KMS-11 (cell line): ENCODE results near the gene AGBL4.

Source experiments
- H2AFZ ChIP-seq: fragments of 200-600 bp; sonication (generic); 2 replicates; pipeline ENCODE4 v1.6.1; 2016; ENCODE audit warnings: antibody characterized with exemption, mixed run types, low read depth
- H3K27ac ChIP-seq: fragments of 200-600 bp; sonication (generic); 2 replicates; pipeline ENCODE4 v1.6.1; 2016; ENCODE audit warnings: mild to moderate bottlenecking, mixed run types
- H3K27me3 ChIP-seq: fragments of 200-600 bp; sonication (generic); 2 replicates; pipeline ENCODE4 v1.6.1; 2017; ENCODE audit warnings: mild to moderate bottlenecking, low read depth, mixed run types, moderate library complexity; ENCODE audit not compliant: insufficient read depth
- H3K36me3 ChIP-seq: fragments of 200-600 bp; sonication (generic); 2 replicates; pipeline ENCODE4 v1.6.1; 2017; ENCODE audit warnings: mild to moderate bottlenecking, mixed run types; ENCODE audit not compliant: insufficient read depth
- H3K4me1 ChIP-seq: fragments of 200-600 bp; sonication (generic); 2 replicates; pipeline ENCODE4 v1.6.1; 2016; ENCODE audit warnings: mild to moderate bottlenecking, low read depth, mixed run types; ENCODE audit not compliant: poor library complexity, severe bottlenecking
- H3K4me2 ChIP-seq: fragments of 200-600 bp; sonication (generic); 2 replicates; pipeline ENCODE4 v1.7.0; 2016; ENCODE audit warnings: mild to moderate bottlenecking, mixed run types
- H3K4me3 ChIP-seq: fragments of 200-600 bp; sonication (generic); IDR thresholded peaks from 2 replicates; pipeline ENCODE4 v1.6.1; 2017; ENCODE audit warnings: low read depth, low read length, mixed read lengths; ENCODE audit not compliant: insufficient read depth
- H3K79me2 ChIP-seq: fragments of 200-600 bp; sonication (generic); 2 replicates; pipeline ENCODE4 v1.6.1; 2016; ENCODE audit warnings: low read depth, mixed run types; ENCODE audit not compliant: insufficient read depth
- H3K9ac ChIP-seq: fragments of 200-600 bp; sonication (generic); 2 replicates; pipeline ENCODE4 v1.6.1; 2016; ENCODE audit warnings: mild to moderate bottlenecking, mixed run types
- H4K20me1 ChIP-seq: fragments of 200-600 bp; sonication (generic); 2 replicates; pipeline ENCODE4 v1.6.1; 2016; ENCODE audit warnings: mild to moderate bottlenecking, mixed run types; ENCODE audit not compliant: insufficient read depth
- TF ChIP-seq, protein P1 (sequence below): fragments of 200-600 bp; sonication (generic); conservative IDR thresholded peaks from 2 replicates; pipeline ENCODE4 v1.6.1; 2017; ENCODE audit warnings: low read depth, mild to moderate bottlenecking, antibody characterized with exemption, low read length, moderate library complexity, mixed read lengths

AGBL4 gene

GRCh38 chr1:49060766-49061165 lies 963.0 kb downstream of the AGBL4 start:
- Histone ChIP-seq H3K36me3 (no peaks in the 10 kb centered on the region), H3K79me2 (no peaks in the 10 kb centered on the region), H3K27me3 (no peaks in the 10 kb centered on the region), H2AFZ (no peak overlapping the region), H3K4me3 (no peak overlapping the region), H3K4me1 (no peaks in the 10 kb centered on the region), H3K27ac (no peak overlapping the region), H4K20me1 (no peaks in the 10 kb centered on the region), H3K4me2 (no peak overlapping the region), H3K9ac (no peak overlapping the region)
- TF ChIP-seq, protein P1, sequence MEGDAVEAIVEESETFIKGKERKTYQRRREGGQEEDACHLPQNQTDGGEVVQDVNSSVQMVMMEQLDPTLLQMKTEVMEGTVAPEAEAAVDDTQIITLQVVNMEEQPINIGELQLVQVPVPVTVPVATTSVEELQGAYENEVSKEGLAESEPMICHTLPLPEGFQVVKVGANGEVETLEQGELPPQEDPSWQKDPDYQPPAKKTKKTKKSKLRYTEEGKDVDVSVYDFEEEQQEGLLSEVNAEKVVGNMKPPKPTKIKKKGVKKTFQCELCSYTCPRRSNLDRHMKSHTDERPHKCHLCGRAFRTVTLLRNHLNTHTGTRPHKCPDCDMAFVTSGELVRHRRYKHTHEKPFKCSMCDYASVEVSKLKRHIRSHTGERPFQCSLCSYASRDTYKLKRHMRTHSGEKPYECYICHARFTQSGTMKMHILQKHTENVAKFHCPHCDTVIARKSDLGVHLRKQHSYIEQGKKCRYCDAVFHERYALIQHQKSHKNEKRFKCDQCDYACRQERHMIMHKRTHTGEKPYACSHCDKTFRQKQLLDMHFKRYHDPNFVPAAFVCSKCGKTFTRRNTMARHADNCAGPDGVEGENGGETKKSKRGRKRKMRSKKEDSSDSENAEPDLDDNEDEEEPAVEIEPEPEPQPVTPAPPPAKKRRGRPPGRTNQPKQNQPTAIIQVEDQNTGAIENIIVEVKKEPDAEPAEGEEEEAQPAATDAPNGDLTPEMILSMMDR, result no peak

GRCh38 chr1:49059087-49059486 lies 964.7 kb downstream of the AGBL4 start:
- H3K36me3 ChIP-seq, result no peaks in the 10 kb centered on the region
- TF ChIP-seq, protein P1, result no peak
- no peak overlapping the region for H2AFZ ChIP-seq
- H3K4me1 ChIP-seq, result no peaks in the 10 kb centered on the region
- H4K20me1 ChIP-seq, result no peaks in the 10 kb centered on the region
- no peak overlapping the region for H3K4me3 ChIP-seq
- H3K27ac ChIP-seq, result no peak overlapping the region
- H3K9ac ChIP-seq, result no peak overlapping the region
- no peaks in the 10 kb centered on the region for H3K79me2 ChIP-seq
- H3K27me3 ChIP-seq, result no peaks in the 10 kb centered on the region
- no peak overlapping the region for H3K4me2 ChIP-seq

- no peak overlapping the region for H3K4me2 ChIP-seq
- no peaks in the 10 kb centered on the region for H3K79me2 ChIP-seq
- no peak overlapping the region for H3K9ac ChIP-seq
- H3K27ac ChIP-seq, result no peak overlapping the region
- TF ChIP-seq, protein P1, result no peak
- H3K27me3 ChIP-seq, result no peaks in the 10 kb centered on the region
- no peak overlapping the region for H3K4me3 ChIP-seq
- no peaks in the 10 kb centered on the region for H3K36me3 ChIP-seq
- H3K4me1 ChIP-seq, result no peaks in the 10 kb centered on the region
- H2AFZ ChIP-seq, result no peak overlapping the region
- H4K20me1 ChIP-seq, result no peaks in the 10 kb centered on the region
These were observed 971.7 kb downstream of the AGBL4 start for GRCh38 chr1:49052102-49052501.

- no peaks in the 10 kb centered on the region for H3K4me1 ChIP-seq
- no peak overlapping the region for H3K27ac ChIP-seq
- no peak overlapping the region for H2AFZ ChIP-seq
- H3K79me2 ChIP-seq, result no peaks in the 10 kb centered on the region
- no peaks in the 10 kb centered on the region for H4K20me1 ChIP-seq
- H3K27me3 ChIP-seq, result no peaks in the 10 kb centered on the region
- no peak overlapping the region for H3K4me2 ChIP-seq
- H3K36me3 ChIP-seq, result no peaks in the 10 kb centered on the region
- TF ChIP-seq, protein P1, result no peak
- no peak overlapping the region for H3K9ac ChIP-seq
- H3K4me3 ChIP-seq, result no peak overlapping the region
These were observed 972.1 kb downstream of the AGBL4 start for GRCh38 chr1:49051647-49052046.
